Muscle of back (tissue), 11 donors: ENCODE data around the gene MAGIX. TPM values are rescaled to one million over a fixed set of nuclear protein-coding genes. Genes with fewer than 3 reads are reported as not detected.

ENCODE experiments used
- DNase-seq, 3 donors: peaks; one replicate each; pipeline versions ENCODE4 v3.0.0 to v3.0.0-alpha.2; 2013
- polyA plus RNA-seq, 10 donors: library from polyadenylated mRNA; unstranded; fragments of 120-200 nt; gene quantifications; one replicate each; pipeline ENCODE4 v1.2.1, GENCODE V29; 2013; ENCODE audit not compliant: insufficient read length in 10 of 10

MAGIX gene
- polyA plus RNA-seq, 10 donors, result 0.97 to 2.4 (median 1.9) TPM

GRCh38 chrX:49183701-49184281 lies 21.2 kb downstream of the MAGIX start:
- DNase-seq, result no peak

- DNase-seq, result peak in 2 of 3 donors; percentile 65 to 75
Observed at GRCh38 chrX:49184294-49185281, 22.0 kb downstream of the MAGIX start.

GRCh38 chrX:49186125-49187027 lies 23.8 kb downstream of the MAGIX start, which contains the start of gene PRICKLE3:
TSS of gene PRICKLE3 (minus strand) at chrX:49186373. CDS start at chrX:49186297, 76 bp downstream.
- peak; percentile 50 to 79 (median 62) for DNase-seq

DNA sequence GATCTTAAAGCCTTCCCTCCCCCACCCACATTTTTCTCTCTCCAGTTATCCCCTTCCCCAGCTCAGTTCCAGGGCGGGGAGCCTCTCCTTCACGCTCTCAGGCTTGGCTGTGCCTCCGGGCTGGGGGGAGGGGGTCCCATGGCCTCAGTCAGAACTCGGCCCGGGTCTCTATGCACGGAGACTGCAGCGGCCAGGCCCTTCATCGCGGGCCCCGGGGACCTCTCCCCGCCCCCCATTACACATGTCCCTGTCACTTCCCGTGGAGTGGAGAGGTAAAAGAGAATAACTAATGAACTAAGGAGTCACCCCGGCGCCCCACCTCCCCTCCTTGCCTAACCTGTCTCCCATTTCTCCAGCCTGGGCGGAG lies 24.5 kb downstream of the MAGIX start:
- no peak for DNase-seq

- DNase-seq, result no peak
Observed at GRCh38 chrX:49187526-49187925, 25.0 kb downstream of the MAGIX start.

DNA sequence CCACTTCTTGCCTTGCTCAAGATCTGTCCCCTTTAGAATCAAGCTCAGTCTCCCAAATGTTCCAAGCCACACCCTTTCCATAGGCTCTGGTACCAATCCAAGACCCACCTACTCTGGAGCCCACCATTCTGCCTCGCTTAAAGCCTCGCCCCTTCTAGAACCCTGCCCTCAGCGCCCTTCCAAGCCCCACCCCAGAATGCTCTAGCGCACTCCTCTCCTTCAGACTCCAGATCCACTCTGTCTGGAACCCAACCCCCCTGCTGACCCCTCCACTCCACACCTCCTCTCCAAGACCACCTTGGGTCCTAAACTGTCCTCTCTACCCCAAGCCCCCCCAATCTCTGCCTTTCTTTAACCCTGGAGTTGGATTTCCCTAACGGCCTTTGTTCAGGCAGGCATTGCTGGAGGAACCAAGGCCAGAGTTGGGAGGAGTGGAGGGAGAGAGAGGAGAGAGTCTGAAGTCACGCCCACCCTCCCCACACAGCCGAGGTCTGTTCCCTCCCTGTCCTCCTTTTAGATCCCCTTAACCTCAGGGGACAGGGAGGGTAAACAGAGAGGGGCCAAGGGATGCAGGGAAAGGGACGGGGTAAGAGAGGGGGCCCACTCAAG lies 26.0 kb downstream of the MAGIX start:
- no peak for DNase-seq

GRCh38 chrX:49189606-49190005 lies 27.0 kb downstream of the MAGIX start:
- no peak for DNase-seq

- peak; percentile 95 to 99 (median 97) for DNase-seq
Observed at GRCh38 chrX:49190821-49191573, 28.4 kb downstream of the MAGIX start.

- no peak for DNase-seq
Observed at GRCh38 chrX:49191574-49192011, 29.0 kb downstream of the MAGIX start.

DNA sequence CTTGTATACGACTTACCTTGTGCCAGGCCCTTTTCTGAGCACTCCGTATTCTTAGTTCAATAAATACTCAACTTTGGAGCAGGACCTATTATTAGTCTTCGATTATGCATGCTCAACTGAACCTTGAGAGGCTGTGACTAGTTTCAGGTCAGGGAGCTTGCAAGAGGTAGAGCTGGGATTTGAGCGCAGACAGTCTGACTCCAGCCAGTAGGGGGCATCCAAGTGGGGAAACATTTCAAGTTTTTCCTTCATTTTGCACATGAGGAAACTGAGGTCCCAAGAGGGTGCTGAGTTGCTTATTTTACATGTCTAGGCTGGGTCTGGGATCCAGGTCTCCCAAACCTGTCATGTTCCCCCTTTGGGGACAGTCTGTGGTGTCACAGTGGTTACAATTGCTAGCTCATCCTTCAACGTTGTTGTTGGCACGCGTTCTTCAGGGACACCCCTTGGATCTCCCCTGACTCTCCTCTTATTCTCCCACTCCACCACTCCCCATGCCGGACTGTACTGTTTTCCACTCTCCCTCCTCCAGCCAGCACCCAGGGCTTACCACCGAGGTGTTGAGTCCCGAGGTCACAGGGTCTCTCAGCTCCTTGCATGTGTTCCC lies 30.3 kb downstream of the MAGIX start:
- DNase-seq, result no peak

- no peak for DNase-seq
Observed at GRCh38 chrX:49193542-49193964, 31.0 kb downstream of the MAGIX start.

- DNase-seq, result no peak
Observed at GRCh38 chrX:49197543-49198087, 35.1 kb downstream of the MAGIX start.

GRCh38 chrX:49198540-49199314 lies 36.2 kb downstream of the MAGIX start:
- DNase-seq, result no peak

- no peak for DNase-seq
Observed at GRCh38 chrX:49199315-49199595, 36.7 kb downstream of the MAGIX start.

DNA sequence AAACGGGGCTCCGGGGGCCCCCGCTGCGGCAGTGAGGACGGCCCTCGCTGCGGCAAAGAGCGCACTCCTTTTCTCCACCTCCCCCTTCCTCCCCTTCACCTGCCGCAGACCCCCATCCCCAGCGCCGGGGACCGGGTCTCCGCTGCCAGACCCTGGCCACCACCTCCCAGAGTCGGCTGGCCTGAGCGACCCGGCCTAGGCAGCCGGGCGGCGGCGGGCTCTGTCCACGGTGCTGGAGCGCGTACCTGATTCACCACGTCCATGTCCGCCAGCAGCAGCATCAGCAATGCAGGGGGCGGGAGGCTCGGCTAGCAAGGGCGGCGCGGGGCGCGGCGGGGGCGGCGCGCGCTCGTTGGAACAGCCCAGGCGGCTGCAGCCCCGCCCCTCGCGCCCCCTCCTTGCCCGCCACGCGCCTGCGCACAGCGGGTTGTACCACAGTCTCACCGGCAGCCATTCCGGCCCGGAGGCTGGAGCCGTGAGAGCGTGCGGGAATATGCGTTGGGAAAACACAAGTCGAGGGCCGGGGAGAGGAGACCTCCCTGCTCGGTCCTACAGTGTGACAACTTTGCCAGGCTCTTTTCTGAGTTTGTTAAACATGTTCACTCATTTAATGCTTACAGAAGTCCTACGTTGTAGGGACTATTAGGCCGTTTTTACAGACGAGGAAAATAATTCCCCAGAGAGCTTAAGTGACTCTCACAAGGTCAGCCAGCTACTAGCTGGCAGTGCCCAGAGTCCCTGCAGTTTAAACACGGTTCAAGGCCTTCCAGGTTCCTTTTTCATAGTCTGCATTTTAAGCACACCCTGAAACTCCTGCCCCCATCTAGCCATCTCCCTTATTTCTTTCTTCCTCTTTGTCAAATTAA lies 37.6 kb downstream of the MAGIX start, which contains the start of gene SYP:
Gene SYP, minus strand, starts transcription at position 288 of the 866 bp plus-strand sequence. Its CDS starts 7 bp downstream, at position 281.
- DNase-seq, result peak; percentile 74 to 89 (median 84)

DNA sequence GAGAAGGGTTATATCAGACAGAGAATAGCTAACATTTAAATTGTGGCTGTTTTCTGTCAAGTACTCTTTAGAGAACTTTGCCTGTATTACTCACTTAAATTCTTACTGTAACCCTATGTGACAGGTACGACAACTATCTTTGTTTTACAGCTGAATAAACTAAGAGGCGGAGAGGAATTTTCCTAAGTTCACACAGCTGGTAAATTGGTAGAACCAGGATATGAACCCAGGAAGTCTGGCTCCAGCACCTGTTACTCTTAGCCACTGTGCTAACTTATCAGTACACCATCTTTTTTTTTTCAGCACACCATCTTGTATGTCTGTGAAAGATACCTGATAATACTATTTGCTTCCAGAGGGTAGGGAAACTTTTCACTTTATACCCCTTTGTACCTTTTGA lies 39.5 kb downstream of the MAGIX start:
- no peak for DNase-seq

DNA sequence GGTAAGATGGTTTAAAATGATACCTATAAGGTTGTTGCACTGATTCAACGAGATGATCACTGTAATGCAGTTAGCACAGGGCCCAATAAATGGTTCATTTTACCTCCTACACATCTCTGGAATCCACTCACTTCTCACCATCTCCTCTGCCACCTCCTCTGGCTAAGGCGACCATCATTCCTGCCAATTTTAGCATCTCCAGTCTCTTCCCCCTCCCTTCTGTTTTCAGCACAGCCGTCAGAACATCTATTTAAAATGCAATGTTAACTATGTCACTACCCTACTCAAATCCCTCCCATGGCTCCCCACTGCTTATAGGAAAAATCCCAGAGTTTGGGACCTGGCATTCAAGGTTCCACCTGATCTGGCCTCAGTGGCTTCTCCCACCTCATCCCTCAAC lies 41.0 kb downstream of the MAGIX start:
- no peak for DNase-seq

DNA sequence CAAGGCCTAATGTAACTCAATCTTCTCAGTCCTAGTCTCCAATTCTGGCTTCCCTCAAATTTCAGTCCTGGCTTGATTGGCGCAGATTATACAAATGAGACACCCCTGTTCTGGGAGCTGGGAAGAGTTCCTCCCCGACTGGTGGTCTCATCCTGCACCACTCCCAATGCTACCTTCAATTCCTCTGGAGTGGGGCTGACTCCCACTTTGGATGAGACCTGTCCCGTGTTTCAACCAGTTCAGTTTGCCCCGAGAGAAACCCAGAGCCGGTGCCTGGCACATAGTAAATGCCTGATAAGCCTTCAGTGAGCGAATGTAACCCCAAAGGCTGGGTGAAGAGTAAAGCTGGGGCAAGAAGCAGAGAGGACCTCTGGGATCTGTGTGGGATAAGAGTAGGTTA lies 41.5 kb downstream of the MAGIX start:
- no peak for DNase-seq
